ENCODE data around the gene GALNT10.
"Not testable (repeated sequence)": the region's sequence is repeated elsewhere in the genome, so short reads cannot be mapped to it uniquely, and the experiment has no call there.

GALNT10 gene

DNA sequence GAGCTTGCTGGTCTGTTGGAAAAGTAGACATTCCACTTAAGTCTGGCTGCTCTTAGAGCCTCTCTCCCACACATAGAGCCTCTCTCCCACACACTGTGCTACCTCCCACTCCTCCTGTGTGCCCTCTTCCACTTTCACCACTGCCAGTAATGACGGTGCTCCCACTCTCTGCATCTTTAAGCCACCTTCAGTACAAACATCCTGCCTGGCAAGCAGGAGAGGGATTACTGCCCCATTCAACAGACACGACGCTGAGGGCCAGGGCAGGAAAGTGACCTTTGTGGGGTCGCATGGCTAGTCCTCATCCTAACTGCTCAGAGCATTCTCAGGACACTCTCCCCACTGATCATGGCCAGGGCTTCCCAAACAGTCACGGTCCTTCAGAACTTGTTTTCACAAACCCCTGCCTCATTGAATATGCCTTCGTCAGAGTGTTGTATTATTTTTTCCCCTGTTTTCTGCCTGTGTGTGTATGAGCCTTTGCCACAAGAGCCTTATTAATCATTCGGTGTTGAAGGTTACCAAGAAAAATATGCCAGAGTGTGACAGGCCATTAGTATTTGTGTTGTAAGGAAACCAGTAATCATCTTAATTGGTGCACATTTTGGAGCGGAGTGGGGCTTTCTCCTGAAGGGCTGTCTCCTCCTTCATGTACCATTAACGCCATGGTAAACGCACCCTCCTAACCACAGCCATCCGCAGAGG, 168.1 kb downstream of the GALNT10 start:
- H3K9me3 ChIP-seq (ENCODE audit: insufficient read depth, low read length, severe bottlenecking) = no peaks in the 10 kb centered on the region
- H3K4me2 ChIP-seq (ENCODE audit: insufficient read depth, low read length) = no peak overlapping the region
- no peaks in the 10 kb centered on the region for H3K4me1 ChIP-seq (ENCODE audit: insufficient read depth, low read length)
- no peak overlapping the region for H3K9ac ChIP-seq (ENCODE audit: low read depth, low read length)
- TF ChIP-seq EZH2 (IDR thresholded peaks at IDR 0.05; ENCODE audit: borderline replicate concordance, low read depth, low read length, severe bottlenecking) (no peak), CTCF (IDR thresholded peaks at IDR 0.05; ENCODE audit: borderline replicate concordance, extremely low read depth, low read length, poor library complexity, severe bottlenecking) (no peak)
- no peaks in the 10 kb centered on the region for H3K36me3 ChIP-seq (ENCODE audit: insufficient read depth, low read length)
- no peak overlapping the region for H2AFZ ChIP-seq (ENCODE audit: low read depth, low read length)
- H4K20me1 ChIP-seq (ENCODE audit: insufficient read depth, low read length) = 0 out of 2 replicates have a peak, but pooled peaks cover 3% of the 10 kb centered on the region
- H3K4me3 ChIP-seq (ENCODE audit: low read depth in 1 of 2, low read length in 2 of 2) = no peak overlapping the region
- no peak for DNase-seq
- H3K27me3 ChIP-seq (ENCODE audit: insufficient read depth, low read length, poor library complexity) = no peaks in the 10 kb centered on the region
- no peaks in the 10 kb centered on the region for H3K79me2 ChIP-seq (ENCODE audit: insufficient read depth, low read length)
- no peak overlapping the region for H3K27ac ChIP-seq (ENCODE audit: low read length)
- ATAC-seq (ENCODE audit: insufficient read depth, low read depth) = no peak

DNA sequence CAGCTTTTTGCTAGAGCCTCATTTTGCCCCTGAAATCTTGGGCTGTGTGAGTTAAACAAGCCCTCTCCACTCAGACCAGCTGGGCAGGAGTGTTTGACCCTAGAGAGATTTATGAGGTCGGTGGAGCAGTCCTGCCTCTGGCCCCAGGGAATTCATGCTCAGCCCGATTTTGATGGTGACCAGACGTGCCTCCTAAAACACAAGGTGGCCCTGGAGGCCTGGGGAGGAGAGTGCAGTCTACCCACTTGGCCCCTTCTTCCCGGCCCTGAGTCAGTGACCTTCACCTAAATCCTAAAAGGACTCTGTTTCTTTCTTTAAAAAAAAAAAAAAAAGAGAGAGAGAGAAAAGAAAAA, 168.7 kb downstream of the GALNT10 start:
- no peaks in the 10 kb centered on the region for H3K79me2 ChIP-seq (ENCODE audit: insufficient read depth, low read length)
- H3K4me1 ChIP-seq (ENCODE audit: insufficient read depth, low read length) = no peaks in the 10 kb centered on the region
- no peak overlapping the region for H3K4me2 ChIP-seq (ENCODE audit: insufficient read depth, low read length)
- DNase-seq (no peak), ATAC-seq (ENCODE audit: insufficient read depth, low read depth) (no peak)
- TF ChIP-seq CTCF (IDR thresholded peaks at IDR 0.05; ENCODE audit: borderline replicate concordance, extremely low read depth, low read length, poor library complexity, severe bottlenecking) (no peak), EZH2 (IDR thresholded peaks at IDR 0.05; ENCODE audit: borderline replicate concordance, low read depth, low read length, severe bottlenecking) (no peak)
- no peak overlapping the region for H3K4me3 ChIP-seq (ENCODE audit: low read depth in 1 of 2, low read length in 2 of 2)
- no peaks in the 10 kb centered on the region for H3K9me3 ChIP-seq (ENCODE audit: insufficient read depth, low read length, severe bottlenecking)
- H3K36me3 ChIP-seq (ENCODE audit: insufficient read depth, low read length) = no peaks in the 10 kb centered on the region
- H2AFZ ChIP-seq (ENCODE audit: low read depth, low read length) = no peak overlapping the region
- no peaks in the 10 kb centered on the region for H3K27me3 ChIP-seq (ENCODE audit: insufficient read depth, low read length, poor library complexity)
- H3K9ac ChIP-seq (ENCODE audit: low read depth, low read length) = no peak overlapping the region
- H3K27ac ChIP-seq (ENCODE audit: low read length) = no peak overlapping the region
- 0 out of 2 replicates have a peak, but pooled peaks cover 3% of the 10 kb centered on the region for H4K20me1 ChIP-seq (ENCODE audit: insufficient read depth, low read length)

GRCh38 chr5:154360241-154360640, 169.7 kb downstream of the GALNT10 start:
- not testable (repeated sequence) for ATAC-seq (ENCODE audit: insufficient read depth, low read depth); DNase-seq; H3K4me2 ChIP-seq (ENCODE audit: insufficient read depth, low read length)

DNA sequence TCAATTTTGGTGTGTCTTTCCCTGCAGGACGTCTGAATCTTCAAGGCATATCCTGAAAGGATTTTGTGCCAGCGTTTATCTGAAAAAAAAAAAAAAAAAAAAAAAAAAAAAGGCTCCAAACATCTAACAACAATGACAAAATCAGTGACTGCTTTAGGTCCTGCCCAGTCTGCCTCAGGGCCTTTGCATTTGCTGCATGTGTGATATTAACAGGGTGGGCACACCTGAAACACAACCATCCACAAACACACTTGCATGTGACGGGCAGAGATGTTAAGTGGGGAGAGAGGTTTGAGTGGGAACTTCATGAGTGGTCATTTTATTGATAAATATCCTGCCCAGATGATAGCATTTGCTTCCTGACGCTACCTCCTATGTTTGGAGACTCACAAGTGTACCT, 172.9 kb downstream of the GALNT10 start:
- H3K4me3 ChIP-seq (ENCODE audit: low read depth in 1 of 2, low read length in 2 of 2) = no peak overlapping the region
- ATAC-seq (ENCODE audit: insufficient read depth, low read depth) (no peak), DNase-seq (no peak)
- no peaks in the 10 kb centered on the region for H3K79me2 ChIP-seq (ENCODE audit: insufficient read depth, low read length)
- H2AFZ ChIP-seq (ENCODE audit: low read depth, low read length) = no peak overlapping the region
- no peak overlapping the region for H3K27ac ChIP-seq (ENCODE audit: low read length)
- no peaks in the 10 kb centered on the region for H3K27me3 ChIP-seq (ENCODE audit: insufficient read depth, low read length, poor library complexity)
- H3K9ac ChIP-seq (ENCODE audit: low read depth, low read length) = no peak overlapping the region
- H3K36me3 ChIP-seq (ENCODE audit: insufficient read depth, low read length) = no peaks in the 10 kb centered on the region
- no peaks in the 10 kb centered on the region for H3K4me1 ChIP-seq (ENCODE audit: insufficient read depth, low read length)
- no peaks in the 10 kb centered on the region for H3K9me3 ChIP-seq (ENCODE audit: insufficient read depth, low read length, severe bottlenecking)
- TF ChIP-seq CTCF (IDR thresholded peaks at IDR 0.05; ENCODE audit: borderline replicate concordance, extremely low read depth, low read length, poor library complexity, severe bottlenecking) = no peak
- H4K20me1 ChIP-seq (ENCODE audit: insufficient read depth, low read length) = no peaks in the 10 kb centered on the region
- H3K4me2 ChIP-seq (ENCODE audit: insufficient read depth, low read length) = no peak overlapping the region

More at GRCh38 chr5:154360241-154360640, 169.7 kb downstream of the GALNT10 start:
- not testable (repeated sequence) for H2AFZ ChIP-seq (ENCODE audit: low read depth, low read length); H3K9me3 ChIP-seq (ENCODE audit: insufficient read depth, low read length, severe bottlenecking); H3K27ac ChIP-seq (ENCODE audit: low read length); H3K79me2 ChIP-seq (ENCODE audit: insufficient read depth, low read length); H3K36me3 ChIP-seq (ENCODE audit: insufficient read depth, low read length); H3K4me1 ChIP-seq (ENCODE audit: insufficient read depth, low read length); H3K4me3 ChIP-seq (ENCODE audit: low read depth in 1 of 2, low read length in 2 of 2); H3K9ac ChIP-seq (ENCODE audit: low read depth, low read length); H4K20me1 ChIP-seq (ENCODE audit: insufficient read depth, low read length); H3K27me3 ChIP-seq (ENCODE audit: insufficient read depth, low read length, poor library complexity)
